ENCODE measurements around the gene RSBN1. TPM values are rescaled to one million over a fixed set of nuclear protein-coding genes. Genes with fewer than 3 reads are reported as not detected.

The RSBN1 gene
- total and polyA plus RNA-seq, 2 experiments from 2014 or later, result 12.7 to 27.3 TPM

- Histone ChIP-seq H3K27me3 (no peaks in the 10 kb centered on the region), H3K9me3 (ENCODE audit: low read depth) (no peaks in the 10 kb centered on the region), H3K4me1 (ENCODE audit: low read depth) (peaks cover 15% of the 10 kb centered on the region), H3K27ac (no peak overlapping the region), H3K4me3 (no peak overlapping the region), H3K36me3 (peaks cover 22% of the 10 kb centered on the region)
- no peak for DNase-seq (ENCODE audit: low read depth in 1 of 2, low spot score in 1 of 2)
- TF ChIP-seq CTCF (IDR thresholded peaks at IDR 0.05; ENCODE audit: low read depth, low read length), result no peak
These were observed 32.7 kb downstream of the RSBN1 start for GRCh38 chr1:113779542-113779941.

GRCh38 chr1:113777561-113777960, 34.7 kb downstream of the RSBN1 start:
- no peak overlapping the region for H3K27ac ChIP-seq
- no peak for TF ChIP-seq CTCF (IDR thresholded peaks at IDR 0.05; ENCODE audit: low read depth, low read length)
- no peak overlapping the region for H3K4me3 ChIP-seq
- H3K27me3 ChIP-seq, result no peaks in the 10 kb centered on the region
- no peak for DNase-seq (ENCODE audit: low read depth in 1 of 2, low spot score in 1 of 2)
- no peaks in the 10 kb centered on the region for H3K9me3 ChIP-seq (ENCODE audit: low read depth)
- peaks cover 23% of the 10 kb centered on the region for H3K36me3 ChIP-seq
- peaks cover 3% of the 10 kb centered on the region for H3K4me1 ChIP-seq (ENCODE audit: low read depth)

GRCh38 chr1:113770031-113770430, 42.2 kb downstream of the RSBN1 start:
- Histone ChIP-seq H3K36me3 (peaks cover 38% of the 10 kb centered on the region), H3K4me1 (ENCODE audit: low read depth) (no peaks in the 10 kb centered on the region), H3K27ac (no peak overlapping the region), H3K4me3 (no peak overlapping the region), H3K27me3 (no peaks in the 10 kb centered on the region), H3K9me3 (ENCODE audit: low read depth) (no peaks in the 10 kb centered on the region)
- no peak for TF ChIP-seq CTCF (IDR thresholded peaks at IDR 0.05; ENCODE audit: low read depth, low read length)
- no peak for DNase-seq (ENCODE audit: low read depth in 1 of 2, low spot score in 1 of 2)

- H3K27ac ChIP-seq, result no peak overlapping the region
- no peak for TF ChIP-seq CTCF (IDR thresholded peaks at IDR 0.05; ENCODE audit: low read depth, low read length)
- no peaks in the 10 kb centered on the region for H3K4me1 ChIP-seq (ENCODE audit: low read depth)
- H3K9me3 ChIP-seq (ENCODE audit: low read depth), result no peaks in the 10 kb centered on the region
- no peak for DNase-seq (ENCODE audit: low read depth in 1 of 2, low spot score in 1 of 2)
- H3K27me3 ChIP-seq, result no peaks in the 10 kb centered on the region
- peaks cover 42% of the 10 kb centered on the region for H3K36me3 ChIP-seq
- no peak overlapping the region for H3K4me3 ChIP-seq
These were observed 42.7 kb downstream of the RSBN1 start for GRCh38 chr1:113769601-113769970.

- Histone ChIP-seq H3K4me3 (no peak overlapping the region), H3K36me3 (peaks cover 43% of the 10 kb centered on the region), H3K4me1 (ENCODE audit: low read depth) (no peaks in the 10 kb centered on the region), H3K9me3 (ENCODE audit: low read depth) (no peaks in the 10 kb centered on the region), H3K27me3 (no peaks in the 10 kb centered on the region), H3K27ac (no peak overlapping the region)
- no peak for TF ChIP-seq CTCF (IDR thresholded peaks at IDR 0.05; ENCODE audit: low read depth, low read length)
- no peak for DNase-seq (ENCODE audit: low read depth in 1 of 2, low spot score in 1 of 2)
These were observed 43.2 kb downstream of the RSBN1 start for GRCh38 chr1:113768916-113769600.

All from cardiac muscle cell (in vitro differentiated cells and primary cell).